ENCODE results near the gene DMD.

DNA sequence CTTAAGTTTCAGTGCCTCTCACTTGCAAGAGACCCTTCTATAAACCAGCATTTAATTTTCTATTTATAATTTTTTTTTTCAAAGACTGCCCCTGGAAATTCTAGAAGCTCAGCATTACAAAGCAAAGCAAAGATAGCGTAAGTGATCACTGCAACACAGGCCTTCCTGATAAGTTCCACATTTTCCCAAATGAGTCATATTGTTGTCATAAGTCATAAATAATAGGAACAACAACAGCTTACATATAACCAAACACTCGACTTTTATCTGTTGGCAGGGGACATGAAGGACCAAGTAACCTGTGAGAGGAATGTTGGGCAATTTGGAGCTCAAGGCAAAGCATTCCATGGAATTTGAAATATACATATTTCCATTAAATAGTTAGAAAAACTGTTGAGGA, 815.5 kb downstream of the DMD start:
- TF ChIP-seq, protein P1, sequence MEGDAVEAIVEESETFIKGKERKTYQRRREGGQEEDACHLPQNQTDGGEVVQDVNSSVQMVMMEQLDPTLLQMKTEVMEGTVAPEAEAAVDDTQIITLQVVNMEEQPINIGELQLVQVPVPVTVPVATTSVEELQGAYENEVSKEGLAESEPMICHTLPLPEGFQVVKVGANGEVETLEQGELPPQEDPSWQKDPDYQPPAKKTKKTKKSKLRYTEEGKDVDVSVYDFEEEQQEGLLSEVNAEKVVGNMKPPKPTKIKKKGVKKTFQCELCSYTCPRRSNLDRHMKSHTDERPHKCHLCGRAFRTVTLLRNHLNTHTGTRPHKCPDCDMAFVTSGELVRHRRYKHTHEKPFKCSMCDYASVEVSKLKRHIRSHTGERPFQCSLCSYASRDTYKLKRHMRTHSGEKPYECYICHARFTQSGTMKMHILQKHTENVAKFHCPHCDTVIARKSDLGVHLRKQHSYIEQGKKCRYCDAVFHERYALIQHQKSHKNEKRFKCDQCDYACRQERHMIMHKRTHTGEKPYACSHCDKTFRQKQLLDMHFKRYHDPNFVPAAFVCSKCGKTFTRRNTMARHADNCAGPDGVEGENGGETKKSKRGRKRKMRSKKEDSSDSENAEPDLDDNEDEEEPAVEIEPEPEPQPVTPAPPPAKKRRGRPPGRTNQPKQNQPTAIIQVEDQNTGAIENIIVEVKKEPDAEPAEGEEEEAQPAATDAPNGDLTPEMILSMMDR (IDR thresholded peaks at IDR 0.05): no peak
- no peak for TF ChIP-seq POLR2AphosphoS5 (IDR thresholded peaks at IDR 0.05; ENCODE audit: low read depth, low read length)
- no peak for TF ChIP-seq SIN3A (IDR thresholded peaks at IDR 0.05; ENCODE audit: borderline replicate concordance, insufficient read depth, low read depth, low read length)

Measured in Panc1 (cell line).